Aorta (tissue), 5 donors: ENCODE data around the gene TFPT. TPM values are rescaled to one million over a fixed set of nuclear protein-coding genes. Genes with fewer than 3 reads are reported as not detected.

Experiments used
- ATAC-seq: fragments of 200-7000 bp; cut with Tn5 transposase; one replicate; pipeline ENCODE4 v1.9.1; 2022; ENCODE audit warnings: moderate library complexity; ENCODE audit not compliant: low FRiP score
- DNase-seq, 2 donors: peaks; one replicate each; pipeline ENCODE4 v3.0.0-alpha.2; 2020
- H3K27ac ChIP-seq, 2 donors: one replicate each; pipeline ENCODE4 v1.5.1; 2013; ENCODE audit warnings: low read length in 2 of 2, mild to moderate bottlenecking in 2 of 2, moderate library complexity in 2 of 2, control low read depth in 1 of 2, inconsistent platforms in 1 of 2, low read depth in 1 of 2
- H3K27me3 ChIP-seq, 2 donors: one replicate each; pipeline ENCODE4 v1.6.1; 2013; ENCODE audit warnings: control low read depth in 1 of 2, low read length in 1 of 2, mild to moderate bottlenecking in 1 of 2, moderate library complexity in 1 of 2; ENCODE audit not compliant: insufficient read depth in 2 of 2, control insufficient read depth in 1 of 2
- H3K36me3 ChIP-seq, 2 donors: one replicate each; pipeline ENCODE4 v1.6.1; 2013; ENCODE audit warnings: control low read depth in 1 of 2, low read length in 1 of 2, mild to moderate bottlenecking in 1 of 2; ENCODE audit not compliant: insufficient read depth in 2 of 2, control insufficient read depth in 1 of 2
- H3K4me1 ChIP-seq, 2 donors: one replicate each; pipeline ENCODE4 v1.6.1; 2013; ENCODE audit warnings: low read length in 2 of 2, control low read depth in 1 of 2, mild to moderate bottlenecking in 1 of 2, moderate library complexity in 1 of 2; ENCODE audit not compliant: insufficient read depth in 2 of 2, control insufficient read depth in 1 of 2
- H3K4me3 ChIP-seq, 2 donors: one replicate each; pipeline ENCODE4 v1.5.1; 2013; ENCODE audit warnings: low read length in 2 of 2, control low read depth in 1 of 2, mild to moderate bottlenecking in 1 of 2
- H3K9me3 ChIP-seq: one replicate; pipeline ENCODE4 v1.6.1; 2013; ENCODE audit warnings: mild to moderate bottlenecking, low read length; ENCODE audit not compliant: control insufficient read depth
- WGBS, 2 donors: extraction: QIAGEN DNeasy Blood & Tissue Kit; methylation state at CpG; one replicate each; pipeline ENCODE4 v1.1.7; 2013; 5-methylcytosine and 5-hydroxymethylcytosine counted together
- intact Hi-C, 2 donors: fragments of 100-400 bp; cut with DNase I; formaldehyde crosslinking; loops; one replicate each; pipeline versions ENCODE4 v1.14.2 to v1.15.0; 2022
- polyA plus RNA-seq, 2 donors: library from polyadenylated mRNA; stranded (reverse); fragments of 200-250 nt; gene quantifications; one replicate each; pipeline ENCODE4 v1.2.3, GENCODE V29; 2013
- total RNA-seq, 2 donors: library from RNA; stranded (reverse); fragmentation: NEBNext Ultra II Directional; extraction: Animal tissue kit (Norgen Biotek cat#: 25700); gene quantifications; one replicate each; pipeline ENCODE4 v1.2.1, GENCODE V29; 2021
- donor health status: healthy with polysubstance abuse.
- donor health status: Bipolar disorder and iron deficiency.
- donor health status: DM: no; HTN: no; CAD: no.
- donor health status: DM: no; HTN: no; CAD: no.
- donor health status: DM: yes; HTN: yes; CAD: no.

TFPT gene
- total and polyA plus RNA-seq, 4 donors: 8.3 to 29.4 (median 15.1) TPM

DNA sequence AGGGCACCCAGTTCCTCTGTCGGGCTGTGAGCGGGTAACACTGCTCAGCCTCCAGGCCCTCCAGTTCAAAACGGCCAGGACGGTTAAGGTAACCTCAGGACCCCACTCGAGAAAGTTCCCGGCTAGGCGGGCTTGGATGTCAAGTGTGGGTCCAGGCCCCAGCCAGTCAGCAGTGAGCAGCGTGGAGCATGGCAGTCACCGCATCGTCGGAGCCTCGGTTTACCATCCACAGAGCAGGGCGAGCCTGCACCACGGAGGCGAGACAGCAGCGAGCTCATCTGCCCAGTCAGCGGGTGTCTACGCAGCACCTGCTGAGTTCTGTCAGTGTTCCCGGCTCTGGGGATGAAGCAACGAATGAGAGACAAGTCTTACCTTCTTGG is 14.2 kb upstream of the TFPT start:
- peaks cover 0 to 15% of the 10 kb centered on the region in 2 donors for H3K36me3 ChIP-seq
- no peak overlapping the region for H3K27ac ChIP-seq
- no peaks in the 10 kb centered on the region for H3K9me3 ChIP-seq
- H3K4me3 ChIP-seq: no peak overlapping the region
- H3K4me1 ChIP-seq: no peaks in the 10 kb centered on the region
- DNase-seq: no peak
- no peaks in the 10 kb centered on the region for H3K27me3 ChIP-seq
- intact Hi-C loops: no loop called here
- no peak for ATAC-seq
- WGBS, 2 donors: 95 to 97% methylated on average over 20 of the region's 20 CpGs

DNA sequence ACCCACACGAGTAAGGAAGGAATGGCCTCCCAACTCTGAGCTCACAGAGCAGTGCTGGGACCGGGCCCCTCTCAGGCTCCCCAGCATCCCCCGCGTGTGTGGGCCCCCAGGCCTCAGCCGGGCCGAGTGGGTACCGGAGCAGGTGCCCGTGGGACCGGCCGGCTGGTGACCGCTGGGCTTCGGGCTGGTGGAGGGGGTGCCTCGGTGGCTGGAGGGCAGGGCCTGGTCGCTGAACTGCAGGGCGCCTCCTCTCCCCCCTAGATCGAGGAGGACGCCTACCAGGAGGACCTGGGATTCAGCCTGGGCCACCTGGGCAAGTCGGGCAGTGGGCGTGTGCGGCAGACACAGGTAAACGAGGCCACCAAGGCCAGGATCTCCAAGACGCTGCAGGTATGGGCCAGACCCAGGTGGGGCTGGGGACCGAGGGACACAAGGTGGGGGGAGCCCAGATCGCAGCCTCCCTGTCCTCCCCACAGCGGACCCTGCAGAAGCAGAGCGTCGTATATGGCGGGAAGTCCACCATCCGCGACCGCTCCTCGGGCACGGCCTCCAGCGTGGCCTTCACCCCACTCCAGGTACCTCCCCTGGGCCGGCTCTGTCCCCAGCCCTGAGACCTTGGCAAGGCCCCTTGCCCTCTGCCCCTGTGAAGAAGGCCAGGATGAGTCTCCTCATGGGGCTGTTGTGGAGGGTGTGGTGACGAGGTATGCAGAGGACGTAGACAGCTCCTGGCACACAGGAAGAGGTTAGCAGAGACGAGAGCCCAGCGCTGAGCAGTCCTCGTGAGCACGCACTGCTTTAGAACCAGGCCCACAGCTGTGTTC is 13.5 kb upstream of the TFPT start:
- Histone ChIP-seq H3K27me3 (no peaks in the 10 kb centered on the region), H3K4me1 (no peaks in the 10 kb centered on the region), H3K9me3 (no peaks in the 10 kb centered on the region), H3K27ac (no peak overlapping the region), H3K36me3 (peaks cover 0 to 18% of the 10 kb centered on the region in 2 donors), H3K4me3 (no peak overlapping the region)
- no peak for DNase-seq
- intact Hi-C loops: no loop called here
- no peak for ATAC-seq
- 95 to 96% methylated on average over 31 to 41 of the region's 41 CpGs for WGBS, 2 donors

- Histone ChIP-seq H3K36me3 (peaks cover 0 to 24% of the 10 kb centered on the region in 2 donors), H3K9me3 (no peaks in the 10 kb centered on the region), H3K27me3 (no peaks in the 10 kb centered on the region), H3K4me1 (no peaks in the 10 kb centered on the region), H3K4me3 (no peak overlapping the region), H3K27ac (no peak overlapping the region)
- DNase-seq: no peak
- WGBS, 2 donors: 86 to 92% methylated on average over 17 to 20 of the region's 20 CpGs
- no peak for ATAC-seq
- intact Hi-C loops: no loop called here
Measured at GRCh38 chr19:54128441-54128725, 12.9 kb upstream of the TFPT start.

DNA sequence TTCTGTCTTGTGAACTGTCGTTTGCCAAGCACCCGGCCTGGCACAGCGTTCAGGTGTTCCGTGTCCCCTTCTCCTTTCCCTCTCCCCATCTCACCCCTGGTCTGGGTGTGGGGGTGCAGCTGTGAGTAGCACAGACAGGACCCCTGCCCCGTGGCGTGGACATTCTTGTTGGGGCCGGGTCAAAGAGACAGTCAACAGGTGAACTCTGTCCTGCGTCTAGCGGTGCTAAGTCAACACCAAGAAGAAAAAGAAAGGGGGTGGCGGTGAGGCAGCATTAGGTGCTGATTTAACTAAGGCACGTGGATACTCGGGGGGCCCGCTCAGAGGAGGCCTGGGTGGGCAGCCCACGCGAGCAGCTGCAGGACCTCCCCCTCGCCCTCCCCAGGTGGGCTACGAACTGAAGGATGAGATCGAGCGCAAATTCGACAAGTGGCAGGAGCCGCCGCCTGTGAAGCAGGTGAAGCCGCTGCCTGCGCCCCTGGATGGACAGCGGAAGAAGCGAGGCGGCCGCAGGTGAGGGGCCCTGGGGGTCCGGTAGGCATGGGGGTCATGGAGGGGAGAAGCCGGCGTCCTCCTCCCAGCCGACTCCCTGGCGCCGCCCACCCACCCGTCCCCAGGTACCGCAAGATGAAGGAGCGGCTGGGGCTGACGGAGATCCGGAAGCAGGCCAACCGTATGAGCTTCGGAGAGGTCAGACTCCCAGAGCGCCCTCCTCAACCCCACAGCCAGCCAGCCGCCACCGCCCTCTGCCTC is 12.4 kb upstream of the TFPT start:
- whole genome bisulfite sequencing, 2 donors: 91 to 92% methylated on average over 42 to 44 of the region's 44 CpGs
- no peak overlapping the region for H3K27ac ChIP-seq
- no peaks in the 10 kb centered on the region for H3K9me3 ChIP-seq
- intact Hi-C loops: no loop called here
- no peaks in the 10 kb centered on the region for H3K27me3 ChIP-seq
- peaks cover 0 to 28% of the 10 kb centered on the region in 2 donors for H3K36me3 ChIP-seq
- H3K4me3 ChIP-seq: no peak overlapping the region
- DNase-seq: no peak
- no peaks in the 10 kb centered on the region for H3K4me1 ChIP-seq
- ATAC-seq: no peak

- Histone ChIP-seq H3K4me3 (no peak overlapping the region), H3K4me1 (no peaks in the 10 kb centered on the region)
- 88 to 91% methylated on average over 9 of the region's 9 CpGs for WGBS, 2 donors
Measured at GRCh38 chr19:54125713-54126112, 10.3 kb upstream of the TFPT start.

DNA sequence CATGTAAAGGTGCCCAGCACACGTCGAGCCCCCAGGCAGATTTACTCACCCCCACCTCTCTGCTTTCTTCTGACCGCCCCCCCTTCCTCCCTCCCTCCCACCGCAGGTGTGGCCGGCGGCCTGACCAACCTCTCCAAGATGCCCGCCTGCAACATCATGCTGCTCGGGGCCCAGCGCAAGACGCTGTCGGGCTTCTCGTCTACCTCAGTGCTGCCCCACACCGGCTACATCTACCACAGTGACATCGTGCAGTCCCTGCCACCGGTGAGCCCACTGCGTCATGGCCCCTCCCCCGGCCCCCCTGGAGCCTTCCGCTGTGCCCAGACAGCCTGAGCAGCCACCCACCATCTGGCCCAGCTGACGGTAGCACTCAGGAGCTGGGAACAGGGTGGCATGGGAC is 8.9 kb upstream of the TFPT start:
- H3K27ac ChIP-seq: no peak overlapping the region
- 87 to 91% methylated on average over 18 to 19 of the region's 19 CpGs for WGBS, 2 donors
- DNase-seq: no peak
- no peak overlapping the region for H3K4me3 ChIP-seq
- intact Hi-C loops: no loop called here
- H3K4me1 ChIP-seq: no peaks in the 10 kb centered on the region
- H3K9me3 ChIP-seq: no peaks in the 10 kb centered on the region
- H3K36me3 ChIP-seq: peaks cover 0 to 26% of the 10 kb centered on the region in 2 donors
- no peak for ATAC-seq
- H3K27me3 ChIP-seq: no peaks in the 10 kb centered on the region

More at GRCh38 chr19:54125713-54126112, 10.3 kb upstream of the TFPT start:
- H3K27ac ChIP-seq: no peak overlapping the region
- H3K36me3 ChIP-seq: peaks cover 0 to 29% of the 10 kb centered on the region in 2 donors
- no peaks in the 10 kb centered on the region for H3K9me3 ChIP-seq
- DNase-seq (no peak), ATAC-seq (no peak)
- intact Hi-C loops: no loop called here
- no peaks in the 10 kb centered on the region for H3K27me3 ChIP-seq

- WGBS, 2 donors: 89 to 93% methylated on average over 17 of the region's 17 CpGs
- H3K36me3 ChIP-seq: peaks cover 0 to 22% of the 10 kb centered on the region in 2 donors
- no peak overlapping the region for H3K27ac ChIP-seq
- no peak for ATAC-seq
- no peaks in the 10 kb centered on the region for H3K27me3 ChIP-seq
- no peak for DNase-seq
- no peak overlapping the region for H3K4me3 ChIP-seq
- intact Hi-C loops: no loop called here
- no peaks in the 10 kb centered on the region for H3K9me3 ChIP-seq
- H3K4me1 ChIP-seq: no peaks in the 10 kb centered on the region
Measured at GRCh38 chr19:54123682-54124081, 8.2 kb upstream of the TFPT start.

- WGBS, 2 donors: 94 to 96% methylated on average over 9 to 10 of the region's 10 CpGs
- intact Hi-C loops: no loop called here
- no peak overlapping the region for H3K4me3 ChIP-seq
- no peaks in the 10 kb centered on the region for H3K27me3 ChIP-seq
- no peaks in the 10 kb centered on the region for H3K4me1 ChIP-seq
- no peak overlapping the region for H3K27ac ChIP-seq
- DNase-seq (no peak), ATAC-seq (no peak)
- H3K36me3 ChIP-seq: peaks cover 0 to 20% of the 10 kb centered on the region in 2 donors
- no peaks in the 10 kb centered on the region for H3K9me3 ChIP-seq
Measured at GRCh38 chr19:54121259-54121658, 5.8 kb upstream of the TFPT start.
